OCI-LY1 (cell line): Measurements from ENCODE around the gene POU3F3.

Experiments used
- H2AFZ ChIP-seq: fragments of 200-600 bp; sonication (generic), shearing (Covaris generic); 2 replicates; pipeline ENCODE4 v1.6.0; 2014; ENCODE audit warnings: antibody characterized with exemption, mild to moderate bottlenecking, low read length
- H3F3A ChIP-seq: fragments of 200-600 bp; sonication (generic), shearing (Covaris generic); 2 replicates; pipeline ENCODE4 v1.6.0; 2014; ENCODE audit warnings: mild to moderate bottlenecking, antibody characterized with exemption, low read length, moderate library complexity; ENCODE audit not compliant: insufficient read depth
- H3K27ac ChIP-seq: fragments of 200-600 bp; sonication (generic); 2 replicates; pipeline ENCODE4 v1.5.1; 2014; ENCODE audit warnings: low read length, mixed run types, mild to moderate bottlenecking, low read depth; ENCODE audit not compliant: poor library complexity, severe bottlenecking
- H3K27me3 ChIP-seq: fragments of 200-600 bp; sonication (generic); 2 replicates; pipeline ENCODE4 v1.6.0; 2014; ENCODE audit warnings: antibody characterized with exemption, mild to moderate bottlenecking, low read length, moderate library complexity; ENCODE audit not compliant: insufficient read depth
- H3K36me3 ChIP-seq: fragments of 200-600 bp; sonication (generic); 2 replicates; pipeline ENCODE4 v1.6.1; 2014; ENCODE audit warnings: mild to moderate bottlenecking, antibody characterized with exemption, low read length, moderate library complexity, mixed read lengths; ENCODE audit not compliant: insufficient read depth
- H3K4me1 ChIP-seq: fragments of 200-600 bp; sonication (generic); 2 replicates; pipeline ENCODE4 v1.5.1; 2014; ENCODE audit warnings: mild to moderate bottlenecking, low read length, moderate library complexity; ENCODE audit not compliant: insufficient read depth, severe bottlenecking
- H3K4me2 ChIP-seq: fragments of 200-600 bp; sonication (generic), shearing (Covaris generic); 2 replicates; pipeline ENCODE4 v1.6.1; 2014; ENCODE audit warnings: low read length
- H3K4me3 ChIP-seq: fragments of 200-600 bp; sonication (generic); 2 replicates; pipeline ENCODE4 v1.5.1; 2014; ENCODE audit warnings: low read length, low read depth, mild to moderate bottlenecking, mixed read lengths; ENCODE audit not compliant: poor library complexity, severe bottlenecking
- H3K79me2 ChIP-seq: fragments of 200-600 bp; shearing (Covaris generic); 2 replicates; pipeline ENCODE4 v1.6.1; 2016; ENCODE audit warnings: mixed run types, low read length, mixed read lengths; ENCODE audit not compliant: insufficient read depth
- H3K9ac ChIP-seq: fragments of 200-600 bp; sonication (generic), shearing (Covaris generic); 2 replicates; pipeline ENCODE4 v1.6.1; 2014; ENCODE audit warnings: mild to moderate bottlenecking, low read length, mixed read lengths
- H3K9me2 ChIP-seq: fragments of 200-600 bp; sonication (generic), shearing (Covaris generic); 2 replicates; pipeline ENCODE4 v1.6.1; 2014; ENCODE audit warnings: low read depth, mild to moderate bottlenecking, low read length, mixed read lengths
- H3K9me3 ChIP-seq: fragments of 200-600 bp; shearing (Covaris generic); 2 replicates; pipeline ENCODE4 v1.6.1; 2014; ENCODE audit warnings: low read length, mixed read lengths
- H4K20me1 ChIP-seq: fragments of 200-600 bp; sonication (generic), shearing (Covaris generic); 2 replicates; pipeline ENCODE4 v1.6.0; 2016; ENCODE audit warnings: mild to moderate bottlenecking, low read length; ENCODE audit not compliant: insufficient read depth
- EZH2 ChIP-seq: fragments of 200-600 bp; sonication (generic), shearing (Covaris generic); IDR thresholded peaks from 2 replicates; pipeline ENCODE4 v1.8.0; 2017; ENCODE audit warnings: borderline replicate concordance, mixed run types, mild to moderate bottlenecking, antibody characterized with exemption, low read length, moderate library complexity, mixed read lengths
- TF ChIP-seq, protein P1 (sequence below): fragments of 200-600 bp; sonication (generic), shearing (Covaris generic); IDR thresholded peaks from 2 replicates; pipeline ENCODE4 v1.5.1; 2017; ENCODE audit warnings: mild to moderate bottlenecking, antibody characterized with exemption, low read length, moderate library complexity, mixed read lengths

POU3F3 gene

DNA sequence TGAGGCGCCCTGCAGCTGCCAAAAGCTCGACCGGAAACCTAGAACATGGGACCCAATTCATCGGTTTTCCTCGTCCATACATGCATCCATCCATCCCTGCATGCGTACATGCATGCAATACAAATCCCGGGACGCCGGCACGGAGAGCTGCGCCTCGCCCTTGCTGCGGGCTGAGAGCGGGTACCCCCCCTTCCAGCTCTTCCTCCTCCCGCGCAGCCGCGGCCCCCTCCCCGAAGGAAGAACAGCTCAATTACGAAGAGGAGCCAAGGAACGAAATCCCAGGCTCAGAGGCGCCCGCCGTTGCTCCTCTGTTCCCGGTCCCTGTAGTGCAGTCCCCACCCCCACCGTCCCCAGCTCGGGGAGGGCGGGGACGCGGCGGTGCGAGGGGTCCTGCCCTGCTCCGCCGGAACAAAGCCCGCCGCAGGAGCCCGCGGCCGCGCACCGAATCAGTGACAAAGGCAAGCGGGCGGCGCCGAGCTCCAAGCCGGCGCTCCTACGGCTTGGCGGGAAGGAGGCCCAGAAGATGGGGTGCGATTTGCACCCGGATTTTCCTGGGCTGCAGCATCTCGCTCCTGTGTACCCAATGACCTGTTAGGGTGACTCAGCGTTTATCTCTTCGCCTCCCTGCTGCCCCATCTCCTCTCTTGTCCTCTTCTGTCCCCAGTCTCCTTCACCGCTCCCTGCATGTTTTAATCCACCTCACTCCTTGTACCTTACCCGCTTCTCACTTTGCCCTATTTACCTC, 8.9 kb upstream of the POU3F3 start:
- Histone ChIP-seq H3K27ac (no peak overlapping the region), H3K9me3 (no peaks in the 10 kb centered on the region), H4K20me1 (no peaks in the 10 kb centered on the region), H2AFZ (no peak overlapping the region), H3K27me3 (no peaks in the 10 kb centered on the region), H3K9ac (no peak overlapping the region), H3K36me3 (no peaks in the 10 kb centered on the region), H3K4me2 (no peak overlapping the region), H3K4me3 (no peak overlapping the region), H3F3A (no peaks in the 10 kb centered on the region), H3K9me2 (no peaks in the 10 kb centered on the region), H3K79me2 (no peaks in the 10 kb centered on the region), H3K4me1 (no peaks in the 10 kb centered on the region)
- TF ChIP-seq, protein P1, sequence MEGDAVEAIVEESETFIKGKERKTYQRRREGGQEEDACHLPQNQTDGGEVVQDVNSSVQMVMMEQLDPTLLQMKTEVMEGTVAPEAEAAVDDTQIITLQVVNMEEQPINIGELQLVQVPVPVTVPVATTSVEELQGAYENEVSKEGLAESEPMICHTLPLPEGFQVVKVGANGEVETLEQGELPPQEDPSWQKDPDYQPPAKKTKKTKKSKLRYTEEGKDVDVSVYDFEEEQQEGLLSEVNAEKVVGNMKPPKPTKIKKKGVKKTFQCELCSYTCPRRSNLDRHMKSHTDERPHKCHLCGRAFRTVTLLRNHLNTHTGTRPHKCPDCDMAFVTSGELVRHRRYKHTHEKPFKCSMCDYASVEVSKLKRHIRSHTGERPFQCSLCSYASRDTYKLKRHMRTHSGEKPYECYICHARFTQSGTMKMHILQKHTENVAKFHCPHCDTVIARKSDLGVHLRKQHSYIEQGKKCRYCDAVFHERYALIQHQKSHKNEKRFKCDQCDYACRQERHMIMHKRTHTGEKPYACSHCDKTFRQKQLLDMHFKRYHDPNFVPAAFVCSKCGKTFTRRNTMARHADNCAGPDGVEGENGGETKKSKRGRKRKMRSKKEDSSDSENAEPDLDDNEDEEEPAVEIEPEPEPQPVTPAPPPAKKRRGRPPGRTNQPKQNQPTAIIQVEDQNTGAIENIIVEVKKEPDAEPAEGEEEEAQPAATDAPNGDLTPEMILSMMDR = no peak
- TF ChIP-seq EZH2 = no peak

DNA sequence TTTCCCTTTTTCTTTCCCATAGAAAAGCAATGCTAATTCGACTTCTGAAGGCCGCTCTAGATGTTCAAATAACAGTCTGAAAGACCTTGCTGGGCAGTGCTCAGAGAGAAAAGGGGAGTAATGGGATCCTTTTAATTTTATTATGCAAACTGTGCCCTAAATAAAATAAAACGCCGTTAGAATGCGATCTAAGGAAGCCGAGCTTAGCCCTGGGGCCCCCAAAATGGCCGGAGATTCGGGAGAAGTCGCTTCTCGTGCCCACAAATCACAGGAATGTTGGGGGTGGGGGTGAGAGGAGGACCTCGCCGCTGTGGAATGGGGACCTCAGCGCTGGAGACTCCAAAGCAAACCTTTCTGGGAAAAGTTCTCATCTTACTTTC, 8.4 kb upstream of the POU3F3 start:
- no peak overlapping the region for H3K27ac ChIP-seq
- TF ChIP-seq, protein P1 = no peak
- TF ChIP-seq EZH2 = no peak
- no peaks in the 10 kb centered on the region for H3K4me1 ChIP-seq
- no peak overlapping the region for H2AFZ ChIP-seq
- H3K9me2 ChIP-seq = no peaks in the 10 kb centered on the region
- H3K4me3 ChIP-seq = no peak overlapping the region
- no peaks in the 10 kb centered on the region for H3K79me2 ChIP-seq
- H3K4me2 ChIP-seq = no peak overlapping the region
- H3F3A ChIP-seq = no peaks in the 10 kb centered on the region
- H4K20me1 ChIP-seq = no peaks in the 10 kb centered on the region
- H3K36me3 ChIP-seq = no peaks in the 10 kb centered on the region
- H3K9me3 ChIP-seq = no peaks in the 10 kb centered on the region
- no peak overlapping the region for H3K9ac ChIP-seq
- no peaks in the 10 kb centered on the region for H3K27me3 ChIP-seq

DNA sequence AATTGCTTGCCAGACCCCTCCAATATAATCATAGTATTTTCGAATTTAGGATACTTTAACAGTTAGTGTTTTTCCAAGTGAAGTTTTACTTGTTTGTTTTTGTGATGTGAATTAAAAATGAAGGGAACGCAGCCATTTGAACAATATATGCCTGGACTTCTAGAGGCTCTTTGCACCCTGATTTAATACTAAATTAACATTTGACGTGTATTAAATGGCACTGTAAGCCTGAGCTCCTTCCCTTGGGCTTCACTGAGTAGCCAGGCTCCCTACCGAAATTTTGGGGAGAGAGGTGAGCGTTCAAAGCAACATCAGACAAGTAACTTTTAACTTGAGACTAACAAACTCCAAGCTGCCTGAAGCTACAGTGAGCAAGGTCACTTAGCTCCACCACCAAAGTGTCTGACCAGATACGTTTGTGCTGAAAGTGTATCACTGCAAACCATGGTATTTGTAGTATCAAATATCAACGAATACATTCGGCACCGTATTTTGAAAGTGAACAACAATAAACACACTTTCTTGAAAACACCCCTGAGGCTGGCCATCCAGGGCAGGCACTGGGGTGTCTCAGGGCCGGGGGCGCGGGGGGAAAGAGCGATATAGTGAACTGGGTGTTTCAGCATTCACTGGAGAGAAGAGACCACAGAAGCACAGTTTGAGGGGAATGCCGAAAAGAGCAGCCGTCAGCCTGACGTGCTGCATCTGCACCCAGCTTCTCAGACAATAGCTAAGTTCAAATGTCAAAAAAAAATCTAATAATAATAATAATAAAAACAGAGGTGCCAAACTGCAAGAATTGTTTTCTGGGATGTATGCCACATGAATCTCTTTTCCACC, 7.7 kb upstream of the POU3F3 start:
- H4K20me1 ChIP-seq = no peaks in the 10 kb centered on the region
- no peaks in the 10 kb centered on the region for H3K27me3 ChIP-seq
- TF ChIP-seq, protein P1 = no peak
- TF ChIP-seq EZH2 = no peak
- H3K9me2 ChIP-seq = no peaks in the 10 kb centered on the region
- H3K9ac ChIP-seq = no peak overlapping the region
- H3K4me3 ChIP-seq = no peak overlapping the region
- H3F3A ChIP-seq = no peaks in the 10 kb centered on the region
- H3K27ac ChIP-seq = no peak overlapping the region
- H3K36me3 ChIP-seq = no peaks in the 10 kb centered on the region
- H3K4me2 ChIP-seq = no peak overlapping the region
- H2AFZ ChIP-seq = no peak overlapping the region
- no peaks in the 10 kb centered on the region for H3K9me3 ChIP-seq
- H3K4me1 ChIP-seq = no peaks in the 10 kb centered on the region
- no peaks in the 10 kb centered on the region for H3K79me2 ChIP-seq
